ENCODE data around the gene CSRNP2.
"Not testable (repeated sequence)": the region's sequence is repeated elsewhere in the genome, so short reads cannot be mapped to it uniquely, and the experiment has no call there.

Gene CSRNP2

DNA sequence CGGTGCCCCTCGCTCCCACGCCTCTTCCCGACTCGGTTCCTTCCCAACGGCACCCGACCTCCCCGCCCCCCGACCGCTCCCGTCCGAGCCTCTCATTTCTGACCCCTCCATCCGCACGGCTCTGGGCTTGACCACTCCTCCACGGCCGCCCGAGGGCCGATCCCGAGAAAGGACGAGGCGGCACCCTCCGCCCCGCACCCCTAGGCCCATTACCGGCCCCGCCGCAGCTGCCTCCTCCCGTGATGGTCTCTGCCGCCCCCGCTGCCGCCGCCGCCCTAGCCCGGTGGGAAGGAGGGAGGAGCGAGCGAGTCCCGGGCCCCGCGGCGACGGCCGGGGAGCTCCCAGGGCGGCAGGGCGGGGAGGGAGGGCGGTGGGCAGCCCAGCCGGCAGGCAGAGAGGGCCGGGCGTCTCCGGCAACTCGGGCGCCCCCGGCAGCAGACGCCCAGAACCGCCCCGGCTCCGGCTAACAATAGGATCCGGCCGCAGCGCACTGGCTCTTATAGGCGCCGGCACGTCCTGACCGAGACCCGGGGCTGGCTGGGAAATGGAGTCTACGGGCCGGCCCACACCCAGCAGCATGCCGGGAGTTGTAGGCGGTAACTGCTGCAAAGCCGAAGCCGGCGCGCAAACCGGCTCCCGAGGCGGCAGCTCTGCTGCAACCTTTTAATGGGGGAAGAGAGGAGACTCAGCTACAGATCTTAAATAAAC lies at the start of gene CSRNP2:
Gene CSRNP2 (minus strand): TSS at position 471 of the 708 bp plus-strand sequence. CDS start 7,035 bp downstream, outside the sequence.
- DNase-seq, result peak; percentile 95 to 96

DNA sequence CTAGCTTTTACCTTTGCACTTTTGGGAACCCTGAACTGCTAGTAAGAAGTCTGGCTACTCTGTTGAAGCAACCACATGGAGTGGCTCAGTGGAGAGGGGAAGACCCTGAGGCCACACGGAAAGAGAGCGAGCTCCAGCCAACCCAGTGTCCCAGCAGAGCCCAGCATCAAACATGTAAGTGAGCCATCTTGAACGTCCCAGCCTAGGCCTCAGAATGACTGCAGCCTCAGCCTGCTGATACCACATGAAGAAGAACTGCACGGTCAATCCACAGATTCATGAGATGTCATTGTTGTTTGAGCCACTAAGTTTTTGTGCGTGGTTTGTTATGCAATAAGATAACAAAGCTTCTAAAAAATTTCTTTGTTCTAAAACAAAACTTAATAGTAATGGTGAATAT lies 49.3 kb upstream of the CSRNP2 start:
- DNase-seq, result no peak

GRCh38 chr12:51131745-51132521 lies 48.5 kb upstream of the CSRNP2 start:
- no peak for DNase-seq

DNA sequence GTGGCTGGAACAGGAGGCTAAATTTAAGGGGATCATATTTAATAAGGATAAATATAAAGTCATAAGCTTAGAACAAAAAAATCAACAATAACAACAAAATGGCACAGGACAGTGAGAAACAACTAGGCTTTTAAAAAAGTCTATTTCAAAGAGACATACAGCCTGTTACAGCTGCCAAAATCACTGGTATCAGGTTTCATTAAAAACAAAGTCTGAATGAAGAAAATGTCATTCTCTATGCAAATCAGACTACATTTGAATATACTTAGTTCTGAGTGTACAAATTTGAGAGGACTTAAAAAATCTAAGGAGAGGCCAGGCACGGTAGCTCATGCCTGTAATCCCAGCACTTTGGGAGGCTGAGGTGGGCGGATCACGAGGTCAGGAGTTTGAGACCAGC lies 45.5 kb upstream of the CSRNP2 start:
- DNase-seq, result no peak

DNA sequence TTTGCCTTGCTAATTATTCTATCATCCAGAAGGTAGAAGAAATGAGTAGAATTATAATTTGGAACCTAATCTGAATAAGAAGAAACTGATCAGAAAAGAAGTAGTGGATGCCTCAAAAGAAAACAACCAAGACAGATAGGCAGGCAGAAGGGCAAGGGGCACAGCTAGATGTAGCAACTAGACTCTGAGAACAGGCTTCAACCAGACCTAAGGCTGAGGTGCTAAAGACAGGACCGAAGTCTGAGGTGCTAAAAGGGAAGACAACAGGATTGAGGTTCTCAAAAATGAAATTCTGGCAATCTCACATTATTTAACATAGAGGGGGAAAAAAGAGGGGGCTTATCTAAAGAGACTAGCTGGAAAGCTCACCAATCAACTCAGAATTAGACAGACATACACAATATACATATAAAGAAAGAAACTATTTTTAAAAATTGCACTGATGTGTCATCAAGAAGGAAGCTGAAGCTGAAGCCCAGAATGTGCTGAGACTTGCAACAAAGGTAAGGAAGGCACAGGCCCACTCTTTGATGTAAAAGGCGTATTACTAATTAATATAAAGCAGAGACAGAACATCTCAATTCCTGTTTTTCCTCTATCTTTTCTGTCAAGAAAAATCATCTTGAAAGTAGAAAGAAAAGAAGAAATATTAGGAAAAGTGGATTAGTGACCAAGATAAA lies 43.8 kb upstream of the CSRNP2 start:
- DNase-seq, result no peak

GRCh38 chr12:51126297-51126696 lies 42.9 kb upstream of the CSRNP2 start:
- DNase-seq, result no peak

DNA sequence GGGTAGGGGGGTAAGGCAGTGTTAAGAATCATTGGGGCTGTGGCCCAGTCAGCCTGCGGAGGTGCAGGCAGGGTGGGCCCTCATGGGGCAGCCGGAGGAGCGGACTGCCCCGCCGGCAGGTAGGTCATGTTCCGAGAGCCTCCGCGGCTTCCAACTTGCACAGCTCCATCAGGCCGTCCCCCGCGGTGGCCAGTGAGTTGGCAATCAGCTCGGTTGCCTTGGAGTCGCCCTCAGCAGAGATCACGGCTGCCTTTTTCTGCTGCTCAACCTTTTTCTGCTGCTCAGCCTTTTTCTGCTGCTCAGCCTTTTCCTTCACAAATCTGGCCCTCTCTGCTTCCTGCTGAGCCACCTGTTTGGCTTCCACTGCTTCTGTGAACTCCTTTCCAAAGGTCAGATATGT lies 41.1 kb upstream of the CSRNP2 start:
- no peak for DNase-seq

- no peak for DNase-seq
These were observed 39.4 kb upstream of the CSRNP2 start for GRCh38 chr12:51122844-51123243.

- no peak for DNase-seq
These were observed 35.3 kb upstream of the CSRNP2 start for GRCh38 chr12:51118706-51119105.

DNA sequence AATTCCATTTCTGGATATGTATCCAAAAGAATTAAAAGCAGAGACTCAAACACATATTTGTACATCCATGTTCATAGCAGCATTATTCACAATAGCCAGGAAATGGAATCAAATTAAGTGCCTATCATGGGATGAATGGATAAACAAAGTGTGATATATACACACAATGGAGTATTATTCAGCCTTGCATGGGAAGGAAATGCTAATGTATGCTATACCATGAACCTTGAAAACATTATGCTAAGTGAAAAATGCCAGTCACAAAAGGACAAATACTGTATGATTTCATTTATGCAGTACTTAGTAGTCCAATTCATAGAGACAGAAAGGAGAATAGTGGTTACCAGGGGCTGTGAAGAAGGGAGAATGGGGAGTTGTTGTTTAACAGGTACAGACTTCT lies 32.1 kb upstream of the CSRNP2 start:
- DNase-seq, result no peak

DNA sequence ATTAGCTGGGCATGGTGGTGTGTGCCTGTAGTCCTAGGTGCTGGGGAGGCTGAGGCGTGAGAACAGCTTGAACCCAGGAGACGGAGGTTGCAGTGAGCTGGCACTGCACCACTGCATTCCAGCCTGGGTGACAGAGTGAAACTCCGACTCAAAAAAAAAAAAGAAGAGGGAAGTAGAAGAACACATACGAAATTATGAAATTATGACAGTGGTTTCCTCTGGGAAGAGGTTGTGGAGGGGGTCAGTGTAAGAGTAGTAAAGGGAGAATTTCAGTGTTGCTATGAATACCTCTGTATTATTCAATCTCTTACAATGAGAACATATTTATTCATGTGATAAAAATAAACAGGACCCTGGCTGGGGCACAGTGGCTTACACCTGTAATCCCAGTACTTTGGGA lies 24.7 kb upstream of the CSRNP2 start:
- no peak for DNase-seq

DNA sequence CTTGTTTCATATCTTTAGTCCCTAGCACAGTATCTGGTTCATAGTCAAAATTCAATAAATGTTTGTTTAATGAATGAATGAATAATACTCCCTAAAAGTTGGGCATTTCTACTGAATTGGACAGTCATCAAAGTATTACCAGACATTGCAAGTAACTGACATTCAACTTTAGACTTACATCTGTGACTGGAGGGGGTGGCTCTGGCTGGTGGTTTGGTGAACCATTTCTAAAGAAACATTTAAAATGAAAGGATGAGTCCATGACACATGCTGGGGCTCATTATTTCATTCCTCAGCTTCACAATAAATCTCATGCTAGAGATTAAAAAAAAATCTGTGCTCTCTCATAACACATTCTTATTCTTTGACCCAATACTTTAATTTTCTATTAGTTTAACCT lies 20.6 kb upstream of the CSRNP2 start:
- DNase-seq, result no peak

DNA sequence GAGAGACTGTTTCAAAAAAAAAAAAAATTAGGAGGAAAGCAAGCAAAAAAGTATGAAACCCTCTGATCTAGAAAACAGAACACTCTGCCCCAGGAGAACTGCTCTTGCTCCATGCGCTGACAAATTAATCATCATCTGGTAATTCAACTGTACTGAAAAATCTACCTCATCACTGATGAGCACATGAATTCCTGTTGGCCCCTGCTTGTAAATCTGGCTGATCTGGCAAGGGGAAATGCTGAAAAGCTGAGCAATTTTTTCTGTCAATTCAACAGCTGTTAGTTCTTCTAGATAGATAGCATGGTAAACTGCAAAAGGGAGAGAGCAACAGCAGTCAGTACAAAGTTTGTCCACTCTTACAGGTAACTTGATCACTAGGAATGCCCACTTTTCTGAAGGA lies 15.2 kb upstream of the CSRNP2 start:
- no peak for DNase-seq

DNA sequence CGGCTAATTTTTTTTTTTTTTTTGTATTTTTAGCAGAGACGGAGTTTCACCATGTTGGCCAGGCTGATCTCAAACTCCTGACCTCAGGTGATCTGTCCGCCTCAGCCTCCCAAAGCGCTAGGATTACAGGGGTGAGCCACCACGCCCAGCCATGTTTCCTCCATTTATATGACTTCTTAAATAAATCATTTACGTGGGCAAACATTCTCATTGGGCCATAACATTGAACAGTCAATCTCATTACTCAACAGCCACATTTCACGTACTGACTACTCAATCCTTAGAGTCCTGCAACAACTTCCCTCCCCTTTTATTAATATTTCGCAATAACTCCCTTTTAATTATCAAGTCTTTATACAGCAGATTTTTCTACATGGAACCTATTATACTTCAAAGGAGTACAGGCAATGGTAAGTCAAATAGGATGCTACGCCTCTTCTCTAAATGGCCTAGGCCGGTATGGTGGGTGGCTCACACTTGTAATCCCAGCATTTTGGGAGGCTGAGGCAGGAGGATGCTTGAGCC lies 7.4 kb upstream of the CSRNP2 start:
- DNase-seq, result no peak

GRCh38 chr12:51087818-51088217 lies 4.4 kb upstream of the CSRNP2 start:
- DNase-seq, result no peak

GRCh38 chr12:51086933-51087332 lies 3.5 kb upstream of the CSRNP2 start:
- DNase-seq, result no peak

GRCh38 chr12:51085757-51086156 lies 2.4 kb upstream of the CSRNP2 start:
- no peak for DNase-seq

GRCh38 chr12:51082561-51083125 lies 753 bp downstream of the CSRNP2 start:
- DNase-seq, result peak in 1 of 2 experiments; percentile 38

DNA sequence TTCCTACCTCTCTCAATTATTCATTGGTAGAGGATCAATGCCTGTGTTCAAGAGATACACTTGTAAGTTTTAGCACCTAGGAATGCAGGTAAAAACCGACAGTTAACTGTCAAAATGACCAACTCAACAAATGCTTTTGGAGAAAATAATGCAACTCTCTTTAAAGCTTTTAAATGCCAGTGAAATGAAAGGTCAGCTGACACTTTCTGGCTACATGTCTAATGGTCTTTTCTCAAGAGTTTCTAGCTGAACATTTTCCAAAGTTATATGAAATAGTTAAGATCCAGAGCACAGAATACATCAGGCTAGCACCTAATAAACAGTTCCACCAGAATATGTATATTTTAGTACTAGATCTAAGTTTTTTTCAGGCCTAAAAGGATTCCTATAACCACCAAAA lies 2.0 kb downstream of the CSRNP2 start:
- no peak for DNase-seq

- DNase-seq, result no peak
These were observed 3.3 kb downstream of the CSRNP2 start for GRCh38 chr12:51080136-51080535.

DNA sequence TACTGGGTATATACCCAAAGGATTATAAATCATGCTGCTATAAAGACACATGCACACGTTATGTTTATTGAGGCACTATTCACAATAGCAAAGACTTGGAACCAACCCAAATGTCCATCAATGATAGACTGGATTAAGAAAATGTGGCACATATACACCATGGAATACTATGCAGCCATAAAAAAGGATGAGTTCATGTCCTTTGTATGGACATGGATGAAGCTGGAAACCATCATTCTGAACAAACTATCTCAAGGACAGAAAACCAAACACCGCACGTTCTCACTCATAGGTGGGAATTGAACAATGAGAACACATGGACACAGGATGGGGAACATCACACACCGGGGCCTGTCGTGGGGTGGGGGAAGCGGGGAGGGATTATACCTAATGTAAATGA lies 4.5 kb downstream of the CSRNP2 start:
- DNase-seq, result not testable (repeated sequence)

- not testable (repeated sequence) for DNase-seq
These were observed 5.0 kb downstream of the CSRNP2 start for GRCh38 chr12:51078346-51078745.

DNA sequence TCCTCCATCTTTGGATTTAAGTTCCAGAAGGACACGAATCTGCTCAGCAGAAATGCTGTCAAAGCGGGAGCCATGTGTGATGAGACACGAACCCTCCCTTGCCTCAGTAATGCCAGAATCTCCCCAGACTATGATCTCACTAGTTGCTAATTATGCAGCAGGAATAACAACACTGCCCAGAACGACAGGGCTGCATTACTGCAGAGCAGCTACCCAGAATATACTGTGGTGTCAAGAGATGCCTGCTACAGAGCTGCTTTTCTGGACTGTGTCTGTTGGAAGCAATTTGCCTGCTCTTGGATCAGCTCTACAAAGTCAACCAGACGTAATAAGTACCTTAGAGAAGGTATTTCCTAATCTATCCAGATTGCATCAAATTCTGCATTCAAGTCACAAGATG lies 5.5 kb downstream of the CSRNP2 start:
- no peak for DNase-seq

Data from NCI-H2081 (cell line).